ENCODE data around the gene COPS2. TPM values are rescaled to one million over a fixed set of nuclear protein-coding genes. Genes with fewer than 3 reads are reported as not detected.

Gene COPS2
- total and polyA plus RNA-seq, 9 of the 15 experiments (the other 6 are each of a cell fraction or from before 2014, with no cell fraction given), result 66.4 to 154 (median 117) TPM

DNA sequence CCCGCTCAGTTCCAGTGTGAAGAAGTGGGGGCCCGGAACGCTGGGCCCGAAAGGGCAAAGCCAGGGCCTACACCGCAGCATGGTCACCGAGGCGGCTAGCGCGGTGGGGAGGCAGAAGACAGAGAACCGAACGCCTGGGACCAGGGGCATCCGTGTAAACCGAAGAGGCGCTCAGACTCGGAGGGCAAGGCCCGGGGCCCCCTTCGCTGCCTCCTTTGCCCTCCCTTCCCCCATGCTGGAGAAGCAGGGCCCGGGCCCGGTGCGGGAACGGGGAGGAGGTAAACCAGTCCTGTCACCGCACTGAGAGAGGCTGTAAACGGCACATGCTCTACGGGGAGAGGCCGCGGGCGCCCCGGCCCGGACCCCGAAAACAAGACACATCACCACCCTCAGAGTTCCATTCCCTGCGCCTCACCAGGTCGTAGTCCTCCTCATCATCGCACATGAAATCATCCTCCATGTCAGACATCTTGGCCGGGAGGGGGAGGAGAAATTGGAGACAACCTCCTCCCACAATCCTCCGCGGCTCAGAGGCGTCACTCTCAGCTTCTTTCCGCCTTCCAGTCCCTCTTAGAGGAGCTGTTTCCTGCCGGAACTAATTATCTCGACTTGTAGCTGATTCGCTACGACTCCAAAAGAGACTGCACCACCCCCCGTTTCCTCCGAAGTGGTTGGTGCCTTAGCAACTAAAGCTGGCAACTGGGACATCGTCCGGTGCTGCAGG, at the start of gene COPS2 (continued):
- TF ChIP-seq, protein P1, sequence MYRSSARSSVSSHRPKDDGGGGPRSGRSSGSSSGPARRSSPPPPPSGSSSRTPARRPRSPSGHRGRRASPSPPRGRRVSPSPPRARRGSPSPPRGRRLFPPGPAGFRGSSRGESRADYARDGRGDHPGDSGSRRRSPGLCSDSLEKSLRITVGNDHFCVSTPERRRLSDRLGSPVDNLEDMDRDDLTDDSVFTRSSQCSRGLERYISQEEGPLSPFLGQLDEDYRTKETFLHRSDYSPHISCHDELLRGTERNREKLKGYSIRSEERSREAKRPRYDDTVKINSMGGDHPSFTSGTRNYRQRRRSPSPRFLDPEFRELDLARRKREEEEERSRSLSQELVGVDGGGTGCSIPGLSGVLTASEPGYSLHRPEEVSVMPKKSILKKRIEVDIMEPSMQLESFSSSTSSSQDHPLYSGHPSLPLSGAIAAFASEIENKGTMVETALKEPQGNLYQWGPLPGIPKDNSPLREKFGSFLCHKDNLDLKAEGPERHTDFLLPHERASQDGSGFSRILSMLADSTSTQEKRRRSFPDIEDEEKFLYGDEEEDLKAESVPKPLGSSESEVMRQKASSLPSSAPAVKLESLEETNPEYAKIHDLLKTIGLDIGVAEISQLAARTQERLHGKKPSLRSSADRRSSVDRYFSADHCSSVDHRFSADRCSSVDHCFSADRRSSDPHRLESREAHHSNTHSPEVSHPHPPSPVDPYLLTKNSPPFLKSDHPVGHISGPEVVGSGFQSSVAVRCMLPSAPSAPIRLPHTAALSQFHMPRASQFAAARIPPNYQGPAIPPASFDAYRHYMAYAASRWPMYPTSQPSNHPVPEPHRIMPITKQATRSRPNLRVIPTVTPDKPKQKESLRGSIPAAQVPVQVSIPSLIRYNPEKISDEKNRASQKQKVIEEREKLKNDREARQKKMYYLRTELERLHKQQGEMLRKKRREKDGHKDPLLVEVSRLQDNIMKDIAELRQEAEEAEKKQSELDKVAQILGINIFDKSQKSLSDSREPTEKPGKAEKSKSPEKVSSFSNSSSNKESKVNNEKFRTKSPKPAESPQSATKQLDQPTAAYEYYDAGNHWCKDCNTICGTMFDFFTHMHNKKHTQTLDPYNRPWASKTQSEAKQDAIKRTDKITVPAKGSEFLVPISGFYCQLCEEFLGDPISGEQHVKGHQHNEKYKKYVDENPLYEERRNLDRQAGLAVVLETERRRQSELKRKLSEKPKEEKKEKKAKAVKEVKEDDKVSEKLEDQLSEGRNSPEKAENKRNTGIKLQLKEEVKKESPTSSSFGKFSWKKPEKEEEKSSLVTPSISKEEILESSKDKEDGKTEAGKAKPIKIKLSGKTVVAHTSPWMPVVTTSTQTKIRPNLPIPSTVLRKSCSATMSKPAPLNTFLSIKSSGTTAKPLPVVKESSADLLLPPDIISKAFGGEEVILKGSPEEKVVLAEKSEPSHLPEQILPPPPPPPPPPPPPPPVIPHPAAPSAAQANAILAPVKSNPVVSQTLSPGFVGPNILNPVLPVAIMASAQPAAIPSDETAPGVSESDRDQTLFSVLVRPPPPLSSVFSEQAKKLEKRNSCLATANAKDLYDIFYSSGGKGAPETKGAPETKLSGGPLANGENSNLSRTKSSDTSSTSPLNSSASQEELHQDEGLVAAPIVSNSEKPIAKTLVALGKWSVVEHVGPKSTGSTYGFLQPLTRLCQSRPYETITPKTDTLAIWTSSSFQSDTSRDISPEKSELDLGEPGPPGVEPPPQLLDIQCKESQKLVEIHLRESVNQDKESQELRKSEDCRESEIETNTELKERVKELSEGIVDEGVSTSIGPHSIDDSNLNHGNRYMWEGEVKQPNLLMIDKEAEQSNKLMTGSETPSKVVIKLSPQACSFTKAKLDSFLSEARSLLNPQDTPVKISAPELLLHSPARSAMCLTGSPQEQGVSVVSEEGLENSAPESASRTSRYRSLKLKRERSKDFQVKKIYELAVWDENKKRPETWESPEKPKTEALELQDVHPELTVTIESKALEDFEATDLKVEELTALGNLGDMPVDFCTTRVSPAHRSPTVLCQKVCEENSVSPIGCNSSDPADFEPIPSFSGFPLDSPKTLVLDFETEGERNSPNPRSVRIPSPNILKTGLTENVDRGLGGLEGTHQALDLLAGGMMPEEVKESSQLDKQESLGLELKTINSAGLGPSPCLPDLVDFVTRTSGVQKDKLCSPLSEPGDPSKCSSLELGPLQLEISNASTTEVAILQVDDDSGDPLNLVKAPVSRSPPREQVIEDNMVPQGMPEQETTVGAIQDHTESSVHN (IDR thresholded peaks at IDR 0.05; ENCODE audit: borderline replicate concordance in 1 of 2, low read depth in 1 of 2), result no peak
- TF ChIP-seq LARP7 (IDR thresholded peaks at IDR 0.05) (no peak), PREB (CRISPR knock-in tag; IDR thresholded peaks at IDR 0.05) (no peak), POLR3A (IDR thresholded peaks at IDR 0.05; ENCODE audit: borderline replicate concordance, extremely low read depth, insufficient read depth, insufficient read length) (no peak), HCFC1 (IDR thresholded peaks at IDR 0.05; ENCODE audit: low read depth, low read length) (peak; percentile 90), DACH1 (IDR thresholded peaks at IDR 0.05; ENCODE audit: partially characterized antibody) (no peak), HMG20B (CRISPR knock-in tag; IDR thresholded peaks at IDR 0.05) (no peak), SMAD3 (CRISPR knock-in tag; conservative IDR thresholded peaks at IDR 0.05) (no peak), MECOM (CRISPR knock-in tag; IDR thresholded peaks at IDR 0.05) (no peak), EHMT2 (IDR thresholded peaks at IDR 0.05) (no peak), SIX5 (IDR thresholded peaks at IDR 0.05; ENCODE audit: borderline replicate concordance in 1 of 2, insufficient read depth in 1 of 2, low read depth in 1 of 2, low read length in 2 of 2) (peak; percentile 57 to 66; a peak in 3 of 4 replicates), ZNF561 (CRISPR knock-in tag; conservative IDR thresholded peaks at IDR 0.05) (no peak), ZNF174 (CRISPR knock-in tag; IDR thresholded peaks at IDR 0.05) (no peak), U2AF2 (optimal IDR thresholded peaks at IDR 0.05; ENCODE audit: low read depth, low read length) (no peak), ELF4 (CRISPR knock-in tag; IDR thresholded peaks at IDR 0.05) (no peak), ZNF143 (CRISPR knock-in tag; IDR thresholded peaks at IDR 0.05) (peak; percentile 85), SREBF2 (CRISPR knock-in tag; IDR thresholded peaks at IDR 0.05) (no peak), TCFL5 (CRISPR knock-in tag; conservative IDR thresholded peaks at IDR 0.05) (no peak), HSF4 (CRISPR knock-in tag; IDR thresholded peaks at IDR 0.05; ENCODE audit: borderline replicate concordance) (no peak)
